GM18870 (cell line): ENCODE measurements around the gene CIRBP.
A peak's percentile ranks its signal among the peaks of the same experiment; 100 is the strongest.

Experiments used
- ATAC-seq: cut with Tn5 transposase; IDR thresholded peaks from one replicate; pipeline ENCODE4 v1.9.1; 2021; ENCODE audit warnings: moderate library complexity; ENCODE audit not compliant: unreplicated experiment

Gene CIRBP

GRCh38 chr19:1254530-1255185 lies 14.5 kb upstream of the CIRBP start:
- ATAC-seq: no peak

GRCh38 chr19:1255186-1256161 lies 13.7 kb upstream of the CIRBP start:
- no peak for ATAC-seq

GRCh38 chr19:1256646-1257474 lies 12.3 kb upstream of the CIRBP start:
- ATAC-seq: no peak

GRCh38 chr19:1257475-1258162 lies 11.5 kb upstream of the CIRBP start:
- ATAC-seq: no peak

- ATAC-seq: no peak
These were observed 11.0 kb upstream of the CIRBP start for GRCh38 chr19:1258163-1258492.

GRCh38 chr19:1258707-1259205 lies 10.4 kb upstream of the CIRBP start:
- ATAC-seq: no peak

GRCh38 chr19:1259206-1259875 lies 9.8 kb upstream of the CIRBP start:
- no peak for ATAC-seq

- ATAC-seq: no peak
These were observed 9.0 kb upstream of the CIRBP start for GRCh38 chr19:1259876-1260748.

GRCh38 chr19:1260749-1261537 lies 8.2 kb upstream of the CIRBP start:
- ATAC-seq: no peak

- no peak for ATAC-seq
These were observed 7.7 kb upstream of the CIRBP start for GRCh38 chr19:1261538-1261797.

- no peak for ATAC-seq
These were observed 7.1 kb upstream of the CIRBP start for GRCh38 chr19:1261798-1262622.

- ATAC-seq: no peak
These were observed 6.5 kb upstream of the CIRBP start for GRCh38 chr19:1262623-1263123.

- ATAC-seq: no peak
These were observed 5.9 kb upstream of the CIRBP start for GRCh38 chr19:1263188-1263587.

- no peak for ATAC-seq
These were observed 4.1 kb upstream of the CIRBP start for GRCh38 chr19:1264801-1265614.

GRCh38 chr19:1265615-1266128 lies 3.5 kb upstream of the CIRBP start:
- no peak for ATAC-seq

- ATAC-seq: peak; percentile 32
These were observed 2.8 kb upstream of the CIRBP start for GRCh38 chr19:1266129-1266915.
